T47D (cell line): ENCODE results near the gene PBX4.

Experiments
- DNase-seq, 2 experiments: peaks; one replicate each; pipeline versions ENCODE4 v3.0.0 to v3.0.0-alpha.2; 2011 to 2012; ENCODE audit warnings: low read depth in 1 of 2, low spot score in 1 of 2
- JUND ChIP-seq: IDR thresholded peaks from 2 replicates; pipeline ENCODE4 v1.6.1; 2012; ENCODE audit warnings: low read depth
- in situ Hi-C: cut with HindIII; loops from 2 replicates; pipeline ENCODE4 v1.10.0; 2016; ENCODE audit warnings: low sequenced_read_pairs, low pct_unique_long_range_greater_than_20kb

PBX4 gene

GRCh38 chr19:19532806-19533701, 85.4 kb downstream of the PBX4 start:
- DNase-seq: no peak
- in situ Hi-C loops: no loop called here
- TF ChIP-seq JUND: no peak

- in situ Hi-C loops: no loop called here
- TF ChIP-seq JUND: no peak
- DNase-seq: peak; percentile 74 to 81
Observed at GRCh38 chr19:19531951-19532805, 86.3 kb downstream of the PBX4 start.

- DNase-seq: no peak
- TF ChIP-seq JUND: no peak
- in situ Hi-C loops: no loop called here
Observed at GRCh38 chr19:19530889-19531288, 87.6 kb downstream of the PBX4 start.

- in situ Hi-C loops: no loop called here
- no peak for DNase-seq
- no peak for TF ChIP-seq JUND
Observed at GRCh38 chr19:19530423-19530804, 88.1 kb downstream of the PBX4 start.

- no peak for DNase-seq
- in situ Hi-C loops: no loop called here
- no peak for TF ChIP-seq JUND
Observed at GRCh38 chr19:19529783-19530422, 88.6 kb downstream of the PBX4 start.

GRCh38 chr19:19528721-19529490, 89.6 kb downstream of the PBX4 start, which contains the start of gene YJEFN3:
YJEFN3 (plus strand) TSS chr19:19528911; CDS start chr19:19528933, 22 bp downstream.
- DNase-seq: no peak
- no peak for TF ChIP-seq JUND
- in situ Hi-C loops: no loop called here

- DNase-seq: no peak
- no peak for TF ChIP-seq JUND
- in situ Hi-C loops: no loop called here
Observed at GRCh38 chr19:19527674-19528625, 90.5 kb downstream of the PBX4 start.

- in situ Hi-C loops: no loop called here
- no peak for TF ChIP-seq JUND
- no peak for DNase-seq
Observed at GRCh38 chr19:19527371-19527656, 91.2 kb downstream of the PBX4 start.

GRCh38 chr19:19526581-19527370, 91.7 kb downstream of the PBX4 start:
- no peak for DNase-seq
- no peak for TF ChIP-seq JUND
- in situ Hi-C loops: no loop called here

- DNase-seq: no peak
- in situ Hi-C loops: no loop called here
Observed at GRCh38 chr19:19525611-19526380, 92.7 kb downstream of the PBX4 start.

More at GRCh38 chr19:19525611-19526380, 92.7 kb downstream of the PBX4 start:
- TF ChIP-seq JUND: no peak
